NB4 (cell line): ENCODE results near the gene PITPNB.

Source experiments
- DNase-seq: peaks from one replicate; pipeline ENCODE4 v3.0.0; 2010; ENCODE audit warnings: low read depth
- H3K4me3 ChIP-seq: one replicate; pipeline ENCODE4 v1.5.1; 2011; ENCODE audit warnings: mild to moderate bottlenecking, low read depth, low read length, moderate library complexity
- MYC ChIP-seq: IDR thresholded peaks from 2 replicates; pipeline ENCODE4 v1.6.1; 2011; ENCODE audit warnings: low read depth, low read length
- POLR2A ChIP-seq: IDR thresholded peaks from 2 replicates; pipeline ENCODE4 v1.6.1; 2011; ENCODE audit warnings: mild to moderate bottlenecking; ENCODE audit not compliant: insufficient read length; ENCODE audit errors: extremely low read depth
- TF ChIP-seq, protein P1 (sequence below): IDR thresholded peaks from one replicate; pipeline ENCODE4 v1.5.1; 2012; ENCODE audit warnings: low read depth, low read length
- TF ChIP-seq, protein P2 (sequence below): IDR thresholded peaks from 2 replicates; pipeline ENCODE4 v1.6.1; 2011; ENCODE audit warnings: low read depth, low read length

The PITPNB gene

DNA sequence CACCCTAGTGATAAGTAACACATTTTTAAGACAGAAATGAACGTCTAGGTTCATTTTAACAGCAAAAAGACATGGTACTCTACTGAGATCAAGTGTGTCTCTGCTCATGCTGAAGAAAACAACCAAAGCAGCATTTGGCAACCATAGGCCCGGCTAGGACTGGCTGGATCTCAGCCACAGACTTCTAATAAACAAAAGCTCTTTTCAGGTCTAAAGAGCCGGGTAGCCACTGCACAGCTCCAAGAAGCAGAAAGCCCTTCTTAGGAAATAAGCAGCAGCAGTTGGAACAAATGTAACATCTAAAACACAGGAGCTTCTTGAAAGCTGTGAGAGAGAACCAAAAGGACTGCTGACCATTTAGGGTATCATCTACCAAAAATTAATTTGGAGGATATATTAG, 37.6 kb downstream of the PITPNB start:
- TF ChIP-seq MYC (no peak), POLR2A (no peak)
- TF ChIP-seq, protein P1, sequence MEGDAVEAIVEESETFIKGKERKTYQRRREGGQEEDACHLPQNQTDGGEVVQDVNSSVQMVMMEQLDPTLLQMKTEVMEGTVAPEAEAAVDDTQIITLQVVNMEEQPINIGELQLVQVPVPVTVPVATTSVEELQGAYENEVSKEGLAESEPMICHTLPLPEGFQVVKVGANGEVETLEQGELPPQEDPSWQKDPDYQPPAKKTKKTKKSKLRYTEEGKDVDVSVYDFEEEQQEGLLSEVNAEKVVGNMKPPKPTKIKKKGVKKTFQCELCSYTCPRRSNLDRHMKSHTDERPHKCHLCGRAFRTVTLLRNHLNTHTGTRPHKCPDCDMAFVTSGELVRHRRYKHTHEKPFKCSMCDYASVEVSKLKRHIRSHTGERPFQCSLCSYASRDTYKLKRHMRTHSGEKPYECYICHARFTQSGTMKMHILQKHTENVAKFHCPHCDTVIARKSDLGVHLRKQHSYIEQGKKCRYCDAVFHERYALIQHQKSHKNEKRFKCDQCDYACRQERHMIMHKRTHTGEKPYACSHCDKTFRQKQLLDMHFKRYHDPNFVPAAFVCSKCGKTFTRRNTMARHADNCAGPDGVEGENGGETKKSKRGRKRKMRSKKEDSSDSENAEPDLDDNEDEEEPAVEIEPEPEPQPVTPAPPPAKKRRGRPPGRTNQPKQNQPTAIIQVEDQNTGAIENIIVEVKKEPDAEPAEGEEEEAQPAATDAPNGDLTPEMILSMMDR: no peak
- TF ChIP-seq, protein P2, sequence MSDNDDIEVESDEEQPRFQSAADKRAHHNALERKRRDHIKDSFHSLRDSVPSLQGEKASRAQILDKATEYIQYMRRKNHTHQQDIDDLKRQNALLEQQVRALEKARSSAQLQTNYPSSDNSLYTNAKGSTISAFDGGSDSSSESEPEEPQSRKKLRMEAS: no peak
- DNase-seq: no peak
- no peak overlapping the region for H3K4me3 ChIP-seq

DNA sequence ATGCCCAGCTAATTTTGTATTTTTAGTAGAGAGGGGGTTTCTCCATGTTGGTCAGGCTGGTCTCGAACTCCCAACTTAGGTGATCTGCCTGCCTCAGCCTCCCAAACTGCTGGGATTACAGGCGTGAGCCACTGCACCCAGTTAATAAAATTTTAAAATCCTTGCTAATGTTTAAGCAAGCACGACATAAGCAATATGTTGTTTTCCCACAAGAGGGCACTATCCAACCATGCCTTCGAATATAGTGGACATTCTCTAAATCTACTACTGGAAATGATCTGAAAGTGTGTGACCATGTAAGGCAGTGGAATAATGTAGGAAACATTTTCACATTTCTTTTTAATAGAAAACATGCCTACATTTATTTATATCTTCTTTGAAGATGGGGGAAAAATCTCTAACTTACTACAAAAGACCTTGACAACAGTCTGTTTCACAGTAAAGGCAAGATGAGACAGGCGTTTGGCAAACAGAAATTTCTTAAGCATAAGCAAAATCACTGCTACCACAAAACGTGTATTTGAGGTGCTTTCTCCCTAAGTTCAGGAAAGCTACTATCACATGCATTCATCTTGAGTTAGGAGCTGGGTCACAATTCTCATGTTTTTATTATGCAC, 38.2 kb downstream of the PITPNB start:
- H3K4me3 ChIP-seq: no peak overlapping the region
- peak; percentile 70 for DNase-seq
- TF ChIP-seq, protein P2: no peak
- no peak for TF ChIP-seq POLR2A
- no peak for TF ChIP-seq MYC
- TF ChIP-seq, protein P1: peak; percentile 63

DNA sequence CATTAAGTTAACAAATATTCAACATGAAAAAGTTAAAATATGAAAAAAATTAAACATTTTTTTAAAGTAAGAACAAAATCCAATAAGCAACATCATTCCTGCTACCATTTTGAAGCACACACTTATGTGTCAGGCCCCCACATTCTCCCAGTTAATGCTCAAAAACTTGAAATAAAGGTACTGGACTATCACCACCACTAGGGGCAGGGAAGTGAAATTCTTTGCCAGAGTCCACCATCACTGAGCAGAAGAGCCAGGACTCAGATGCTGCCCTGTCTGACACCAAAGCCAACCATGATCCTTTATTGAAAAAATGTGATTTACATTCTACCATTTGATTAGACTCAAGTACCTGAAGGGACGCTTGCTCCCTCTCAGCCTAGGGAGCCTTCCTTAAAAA, 39.1 kb downstream of the PITPNB start:
- no peak overlapping the region for H3K4me3 ChIP-seq
- DNase-seq: peak; percentile 50
- TF ChIP-seq MYC (no peak), POLR2A (no peak)
- TF ChIP-seq, protein P1: peak; percentile 52
- TF ChIP-seq, protein P2: no peak

DNA sequence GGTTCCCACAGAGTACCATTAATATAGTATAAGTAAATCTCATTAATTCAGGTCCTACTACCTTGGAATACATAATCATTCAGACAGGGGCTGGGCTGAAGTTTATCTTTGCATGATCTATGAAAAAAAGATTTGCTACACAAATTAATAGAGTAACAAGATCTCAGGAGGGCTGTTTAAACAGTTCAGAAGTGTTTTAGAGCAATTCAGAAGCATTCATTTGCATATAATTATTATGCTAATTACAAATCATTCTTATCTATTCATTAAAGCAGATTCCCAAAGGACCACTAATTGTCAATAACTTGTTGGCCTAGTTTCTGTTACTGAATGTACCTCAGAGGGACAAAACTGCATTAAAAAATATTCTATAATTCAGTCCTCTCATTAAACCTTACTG, 40.5 kb downstream of the PITPNB start:
- no peak for DNase-seq
- TF ChIP-seq, protein P1: no peak
- TF ChIP-seq, protein P2: no peak
- no peak for TF ChIP-seq POLR2A
- TF ChIP-seq MYC: no peak
- H3K4me3 ChIP-seq: no peak overlapping the region

DNA sequence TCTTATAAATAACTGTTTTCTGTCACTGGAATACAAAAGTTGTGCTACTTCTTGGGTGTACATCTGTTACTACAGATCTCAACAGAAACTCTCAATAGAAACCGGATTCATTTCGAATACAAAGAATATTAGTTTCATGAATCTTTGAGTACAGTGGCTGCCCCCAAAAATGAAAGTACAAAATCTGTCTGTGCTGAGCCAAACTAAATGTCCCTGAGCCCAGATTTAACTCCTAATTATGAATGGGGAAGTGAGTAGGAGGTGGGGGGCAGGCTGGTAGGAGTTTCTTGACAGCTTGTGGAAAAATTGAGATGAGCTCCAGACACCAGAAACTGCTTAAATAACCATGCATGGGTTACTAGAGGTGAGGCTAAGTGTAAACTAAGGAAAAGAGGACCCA, 41.6 kb downstream of the PITPNB start:
- no peak for TF ChIP-seq MYC
- TF ChIP-seq, protein P2: no peak
- TF ChIP-seq, protein P1: no peak
- no peak for TF ChIP-seq POLR2A
- DNase-seq: no peak
- H3K4me3 ChIP-seq: no peak overlapping the region
